Measurements from ENCODE around the gene LDLRAP1.

LDLRAP1 gene

DNA sequence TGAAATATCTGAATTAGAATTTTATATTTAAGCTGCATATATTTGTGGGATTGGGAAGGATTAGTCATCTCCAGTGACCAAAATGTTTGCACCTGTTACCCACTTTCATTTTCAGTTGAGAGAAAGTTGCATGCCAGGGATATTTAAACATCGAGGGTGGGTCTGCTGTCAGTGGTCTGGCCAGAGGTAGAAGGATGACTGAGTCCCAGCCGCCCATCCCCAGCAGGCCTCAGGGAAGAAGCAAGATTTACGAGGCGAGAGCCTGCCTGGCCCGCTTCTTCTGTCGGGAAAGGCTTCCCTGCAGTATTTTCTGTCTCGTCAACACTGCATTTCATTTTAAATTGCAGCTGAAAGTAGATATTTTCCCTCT is 71.8 kb downstream of the LDLRAP1 start:
- no peak overlapping the region for H3K4me3 ChIP-seq (ENCODE audit: low read depth, low read length)
- TF ChIP-seq, protein P1, sequence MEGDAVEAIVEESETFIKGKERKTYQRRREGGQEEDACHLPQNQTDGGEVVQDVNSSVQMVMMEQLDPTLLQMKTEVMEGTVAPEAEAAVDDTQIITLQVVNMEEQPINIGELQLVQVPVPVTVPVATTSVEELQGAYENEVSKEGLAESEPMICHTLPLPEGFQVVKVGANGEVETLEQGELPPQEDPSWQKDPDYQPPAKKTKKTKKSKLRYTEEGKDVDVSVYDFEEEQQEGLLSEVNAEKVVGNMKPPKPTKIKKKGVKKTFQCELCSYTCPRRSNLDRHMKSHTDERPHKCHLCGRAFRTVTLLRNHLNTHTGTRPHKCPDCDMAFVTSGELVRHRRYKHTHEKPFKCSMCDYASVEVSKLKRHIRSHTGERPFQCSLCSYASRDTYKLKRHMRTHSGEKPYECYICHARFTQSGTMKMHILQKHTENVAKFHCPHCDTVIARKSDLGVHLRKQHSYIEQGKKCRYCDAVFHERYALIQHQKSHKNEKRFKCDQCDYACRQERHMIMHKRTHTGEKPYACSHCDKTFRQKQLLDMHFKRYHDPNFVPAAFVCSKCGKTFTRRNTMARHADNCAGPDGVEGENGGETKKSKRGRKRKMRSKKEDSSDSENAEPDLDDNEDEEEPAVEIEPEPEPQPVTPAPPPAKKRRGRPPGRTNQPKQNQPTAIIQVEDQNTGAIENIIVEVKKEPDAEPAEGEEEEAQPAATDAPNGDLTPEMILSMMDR (IDR thresholded peaks at IDR 0.05; ENCODE audit: insufficient read depth, low read length, missing control alignments): no peak
- no peak for DNase-seq (ENCODE audit: low read depth, low spot score)
- ChIA-PET POLR2A (interaction anchor here (0.5 kb wide), 1 partner anchor 205 kb away, joined by 3 read pairs; the partner anchor contains the start of gene MTFR1L), CTCF (interaction anchor here (0.7 to 10.5 kb wide), 2 partner anchors 128 to 188 kb away, joined by 3 to 468 read pairs; partner anchors contain the start of gene SELENON)

DNA sequence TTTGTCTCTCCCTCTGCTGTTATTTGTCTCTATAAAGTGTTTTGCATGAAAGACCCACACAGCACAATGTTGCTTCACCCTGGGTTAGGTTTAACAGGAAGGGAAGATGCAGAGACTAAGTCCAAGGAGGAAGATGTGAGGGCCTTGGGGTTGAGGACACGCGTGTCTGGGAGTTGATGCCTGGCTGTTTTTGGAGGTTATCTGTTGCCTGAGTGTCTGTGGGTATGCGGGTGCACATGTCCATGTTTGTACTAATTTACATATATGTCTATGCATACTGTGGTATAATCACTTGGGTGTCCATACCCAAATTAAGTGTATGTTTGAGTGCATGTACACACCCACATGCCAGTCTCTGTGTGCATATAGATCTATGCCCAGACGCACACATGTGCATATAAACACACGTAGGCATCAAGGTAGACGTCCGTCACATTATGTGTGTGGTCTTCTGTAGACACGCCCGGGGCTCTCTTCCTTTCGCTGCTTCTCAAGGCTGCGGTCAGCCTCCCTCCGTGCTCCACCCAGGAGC is 72.2 kb downstream of the LDLRAP1 start:
- peak overlapping the region; percentile 54 for H3K4me3 ChIP-seq (ENCODE audit: low read depth, low read length)
- ChIA-PET POLR2A (interaction anchor here (0.5 kb wide), 1 partner anchor 204 kb away, joined by 3 read pairs; the partner anchor contains the start of gene MTFR1L), CTCF (interaction anchor here (0.7 to 10.5 kb wide), 3 partner anchors 13 to 188 kb away, joined by 3 to 468 read pairs (median 4); partner anchors contain the start of gene SELENON)
- TF ChIP-seq, protein P1 (IDR thresholded peaks at IDR 0.05; ENCODE audit: insufficient read depth, low read length, missing control alignments): no peak
- no peak for DNase-seq (ENCODE audit: low read depth, low spot score)

DNA sequence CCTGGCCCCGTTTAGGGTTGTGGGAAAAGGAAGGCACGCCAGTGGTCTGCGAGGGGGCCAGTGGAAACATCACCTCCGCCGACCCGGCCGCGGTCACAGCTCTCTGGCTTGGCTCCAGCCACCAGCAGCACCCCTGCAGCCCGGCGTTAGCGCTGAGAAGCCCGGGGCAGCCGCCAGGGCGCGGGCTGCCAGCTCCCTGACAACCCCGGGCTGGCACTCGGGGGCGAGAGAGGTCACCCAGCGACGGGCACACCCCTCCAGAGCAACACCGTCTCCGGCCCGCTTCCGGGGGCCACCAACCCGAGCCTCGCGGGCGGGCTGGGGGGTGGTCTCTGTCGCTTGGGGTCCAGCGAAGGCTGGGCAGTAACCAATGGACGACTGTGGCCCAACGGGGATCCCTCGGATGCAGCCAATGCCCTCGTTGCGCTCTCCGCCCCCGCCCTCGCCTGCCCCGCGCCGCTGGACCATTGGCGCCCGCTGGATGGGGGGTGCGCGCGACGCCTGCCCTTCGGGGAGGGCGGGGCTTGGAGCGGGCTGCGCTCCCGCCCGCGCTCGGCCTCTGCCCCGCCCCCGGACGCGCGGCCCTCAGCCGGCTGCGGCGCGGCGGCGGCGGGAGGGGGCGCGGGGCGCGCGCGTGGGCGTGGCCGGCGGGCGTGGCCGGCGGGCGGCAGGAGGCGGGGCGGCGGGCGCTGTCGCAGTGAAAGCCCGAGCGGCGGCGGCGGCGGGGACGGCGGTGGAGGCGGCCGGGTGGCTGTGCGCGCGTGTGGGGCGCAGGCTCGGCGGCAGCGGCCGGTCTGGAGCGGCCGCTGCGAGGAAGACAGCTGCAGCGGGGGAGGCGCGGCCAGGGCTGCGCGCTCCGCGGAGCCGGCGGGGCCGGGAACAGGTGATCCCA is 72.9 kb downstream of the LDLRAP1 start, which contains the start of gene MAN1C1:
Gene MAN1C1, plus strand, starts transcription at position 697 of the 892 bp plus-strand sequence. CDS start 1,007 bp downstream, outside the sequence.
- CTCF ChIA-PET: interaction anchor here (0.7 to 10.5 kb wide), 3 partner anchors 12 to 187 kb away, joined by 3 to 468 read pairs (median 4); partner anchors contain the start of gene SELENON
- H3K4me3 ChIP-seq (ENCODE audit: low read depth, low read length): peak within 1 kb of the TSS; percentile 57
- POLR2A ChIA-PET: no interaction called here
- TF ChIP-seq, protein P1 (IDR thresholded peaks at IDR 0.05; ENCODE audit: insufficient read depth, low read length, missing control alignments): peak; percentile 26
- DNase-seq (ENCODE audit: low read depth, low spot score): no peak

DNA sequence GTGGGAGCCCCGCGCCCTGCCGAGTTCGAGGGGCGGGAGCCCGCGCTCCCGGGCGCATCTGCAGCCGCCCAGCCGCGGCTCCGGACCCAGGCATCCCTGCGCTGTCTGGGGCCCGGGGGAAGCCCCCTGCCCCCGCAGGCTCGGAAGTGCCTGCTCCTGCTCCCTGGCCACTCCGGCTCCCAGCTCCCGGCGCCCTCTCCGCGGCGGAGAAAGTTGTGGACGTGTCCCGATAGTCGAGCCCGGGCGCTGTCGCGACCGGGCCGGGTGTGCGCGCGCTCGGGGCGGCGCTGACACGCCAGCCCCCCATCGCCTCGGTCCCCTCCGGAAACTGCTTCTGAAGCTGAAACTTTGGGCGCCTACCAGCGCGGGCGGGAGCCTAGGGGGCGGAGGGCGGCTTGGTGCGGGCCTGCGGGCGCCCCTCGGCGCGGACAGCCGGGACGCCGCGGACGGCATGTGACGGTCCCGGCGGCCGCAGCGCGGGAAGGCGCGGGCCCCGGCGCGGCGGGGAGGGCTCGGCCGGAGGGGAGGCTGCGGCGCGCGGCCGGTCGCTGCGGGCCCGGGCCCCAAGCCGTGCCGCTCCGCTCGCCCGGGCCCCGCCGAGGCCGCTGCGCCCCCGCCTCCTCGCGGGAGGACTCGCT is 73.7 kb downstream of the LDLRAP1 start:
- TF ChIP-seq, protein P1 (IDR thresholded peaks at IDR 0.05; ENCODE audit: insufficient read depth, low read length, missing control alignments): no peak
- POLR2A ChIA-PET: no interaction called here
- CTCF ChIA-PET: interaction anchor here (1.2 to 10.5 kb wide), 2 partner anchors 108 to 186 kb away, joined by 3 to 468 read pairs; partner anchors contain the start of gene SELENON
- DNase-seq (ENCODE audit: low read depth, low spot score): no peak
- peak overlapping the region; percentile 57 for H3K4me3 ChIP-seq (ENCODE audit: low read depth, low read length)

DNA sequence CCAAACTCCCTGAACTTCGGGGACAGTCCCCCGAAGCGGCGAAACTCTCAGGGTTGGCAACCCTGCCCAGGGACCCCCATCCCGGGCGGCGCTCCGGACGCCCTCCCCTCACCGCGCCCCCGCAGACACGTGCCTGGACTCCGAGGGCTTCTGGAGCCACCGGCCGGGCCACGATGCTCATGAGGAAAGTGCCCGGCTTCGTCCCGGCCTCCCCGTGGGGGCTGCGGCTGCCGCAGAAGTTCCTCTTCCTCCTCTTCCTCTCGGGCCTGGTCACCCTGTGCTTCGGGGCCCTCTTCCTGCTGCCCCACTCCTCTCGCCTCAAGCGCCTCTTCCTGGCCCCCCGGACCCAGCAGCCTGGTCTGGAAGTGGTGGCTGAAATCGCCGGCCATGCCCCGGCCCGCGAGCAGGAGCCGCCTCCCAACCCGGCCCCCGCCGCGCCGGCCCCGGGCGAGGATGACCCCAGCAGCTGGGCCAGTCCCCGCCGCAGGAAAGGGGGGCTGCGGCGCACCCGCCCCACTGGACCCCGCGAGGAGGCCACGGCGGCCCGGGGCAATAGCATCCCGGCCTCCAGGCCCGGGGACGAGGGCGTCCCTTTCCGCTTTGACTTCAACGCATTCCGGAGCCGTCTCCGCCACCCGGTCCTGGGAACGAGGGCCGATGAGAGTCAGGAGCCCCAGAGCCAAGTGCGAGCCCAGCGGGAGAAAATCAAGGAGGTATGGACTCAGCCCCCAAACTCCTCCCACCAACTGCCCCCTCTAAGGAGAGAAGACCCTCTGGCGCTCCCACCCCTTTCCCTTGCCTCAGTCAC is 74.4 kb downstream of the LDLRAP1 start:
- DNase-seq (ENCODE audit: low read depth, low spot score): no peak
- TF ChIP-seq, protein P1 (IDR thresholded peaks at IDR 0.05; ENCODE audit: insufficient read depth, low read length, missing control alignments): no peak
- CTCF ChIA-PET: interaction anchor here (0.9 to 10.5 kb wide), 6 partner anchors 9 to 192 kb away, joined by 3 to 468 read pairs (median 4); partner anchors contain the start of gene SELENON
- POLR2A ChIA-PET: no interaction called here
- peak overlapping the region; percentile 42 for H3K4me3 ChIP-seq (ENCODE audit: low read depth, low read length)
